ENCODE measurements around the gene DSP. TPM values are rescaled to one million over a fixed set of nuclear protein-coding genes. Genes with fewer than 3 reads are reported as not detected.
A peak's percentile ranks its signal among the peaks of the same experiment; 100 is the strongest.

DSP gene
- total RNA-seq, 1 donor from 2014 or later: 38.7 TPM

- Mint-ChIP-seq H3K36me3 (no peaks in the 10 kb centered on the region), H3K4me3 (no peak overlapping the region), H3K9me3 (no peaks in the 10 kb centered on the region), H3K27ac (no peak overlapping the region), H3K4me1 (peaks cover 4% of the 10 kb centered on the region), H3K27me3 (ENCODE audit: insufficient read depth, low read depth) (peaks cover 7% of the 10 kb centered on the region)
- peak; percentile 47 for DNase-seq (ENCODE audit: low spot score)
- Histone ChIP-seq H3K79me2 (ENCODE audit: low read depth) (no peaks in the 10 kb centered on the region), H3K4me2 (peak overlapping the region; percentile 45), H3K9ac (no peak overlapping the region), H3K9me3 (ENCODE audit: low read depth) (no peaks in the 10 kb centered on the region), H4K20me1 (ENCODE audit: low read depth) (no peaks in the 10 kb centered on the region), H3F3A (ENCODE audit: low read depth) (no peaks in the 10 kb centered on the region), H3K4me3 (no peak overlapping the region), H2AFZ (replicated peaks) (peak overlapping the region; percentile 38), H3K4me1 (peaks cover 12% of the 10 kb centered on the region), H3K36me3 (no peaks in the 10 kb centered on the region), H3K27me3 (peaks cover 24% of the 10 kb centered on the region), H3K27ac (no peak overlapping the region)
- no peak for TF ChIP-seq CTCF (IDR thresholded peaks at IDR 0.05)
- TF ChIP-seq EZH2 (IDR thresholded peaks at IDR 0.05): no peak
- no peak for TF ChIP-seq EZH2phosphoT487 (IDR thresholded peaks at IDR 0.05)
Measured at GRCh38 chr6:7532821-7533220, 8.7 kb upstream of the DSP start.

GRCh38 chr6:7534192-7534591 is 7.3 kb upstream of the DSP start:
- no peak overlapping the region for H3K27ac ChIP-seq
- Mint-ChIP-seq H3K9me3 (no peaks in the 10 kb centered on the region), H3K27me3 (ENCODE audit: insufficient read depth, low read depth) (peaks cover 12% of the 10 kb centered on the region), H3K36me3 (no peaks in the 10 kb centered on the region), H3K4me3 (no peak overlapping the region), H3K27ac (no peak overlapping the region), H3K4me1 (peaks cover 4% of the 10 kb centered on the region)
- no peaks in the 10 kb centered on the region for H3F3A ChIP-seq (ENCODE audit: low read depth)
- H3K36me3 ChIP-seq: no peaks in the 10 kb centered on the region
- no peaks in the 10 kb centered on the region for H3K9me3 ChIP-seq (ENCODE audit: low read depth)
- H3K79me2 ChIP-seq (ENCODE audit: low read depth): no peaks in the 10 kb centered on the region
- H4K20me1 ChIP-seq (ENCODE audit: low read depth): no peaks in the 10 kb centered on the region
- H3K4me1 ChIP-seq: peaks cover 12% of the 10 kb centered on the region
- H3K27me3 ChIP-seq: peaks cover 38% of the 10 kb centered on the region
- no peak overlapping the region for H3K9ac ChIP-seq
- TF ChIP-seq CTCF (IDR thresholded peaks at IDR 0.05) (no peak), EZH2 (IDR thresholded peaks at IDR 0.05) (no peak)
- no peak for DNase-seq (ENCODE audit: low spot score)
- H2AFZ ChIP-seq (replicated peaks): no peak overlapping the region
- H3K4me3 ChIP-seq: no peak overlapping the region
- H3K4me2 ChIP-seq: no peak overlapping the region

GRCh38 chr6:7535498-7535897 is 6.0 kb upstream of the DSP start:
- Histone ChIP-seq H3K4me3 (no peak overlapping the region), H4K20me1 (ENCODE audit: low read depth) (no peaks in the 10 kb centered on the region), H3K27me3 (peaks cover 51% of the 10 kb centered on the region), H3F3A (ENCODE audit: low read depth) (peaks cover under 1% of the 10 kb centered on the region), H3K9ac (no peak overlapping the region), H3K4me1 (peaks cover 13% of the 10 kb centered on the region), H3K79me2 (ENCODE audit: low read depth) (no peaks in the 10 kb centered on the region), H3K36me3 (no peaks in the 10 kb centered on the region), H3K27ac (no peak overlapping the region), H3K9me3 (ENCODE audit: low read depth) (no peaks in the 10 kb centered on the region), H3K4me2 (no peak overlapping the region), H2AFZ (replicated peaks) (no peak overlapping the region)
- H3K27ac Mint-ChIP-seq: no peak overlapping the region
- H3K36me3 Mint-ChIP-seq: no peaks in the 10 kb centered on the region
- H3K9me3 Mint-ChIP-seq: no peaks in the 10 kb centered on the region
- TF ChIP-seq EZH2 (IDR thresholded peaks at IDR 0.05) (no peak), EZH2phosphoT487 (IDR thresholded peaks at IDR 0.05) (no peak), CTCF (IDR thresholded peaks at IDR 0.05) (no peak)
- H3K4me3 Mint-ChIP-seq: no peak overlapping the region
- peaks cover 19% of the 10 kb centered on the region for H3K27me3 Mint-ChIP-seq (ENCODE audit: insufficient read depth, low read depth)
- no peak for DNase-seq (ENCODE audit: low spot score)
- H3K4me1 Mint-ChIP-seq: peaks cover 4% of the 10 kb centered on the region

Measured in neural progenitor cell (in vitro differentiated cells).